Cardiac fibroblast (primary cell): Measurements from ENCODE around the gene ERC2.
A peak's percentile ranks its signal among the peaks of the same experiment; 100 is the strongest.

Experiments
- DNase-seq, 2 donors: peaks; one replicate each; pipeline versions ENCODE4 v3.0.0 to v3.0.0-alpha.2; 2010; ENCODE audit warnings: low read depth in 2 of 2
- H3K4me3 ChIP-seq, 2 donors: replicated peaks in 1 of 2; 1 replicate in 1 of 2; 2 replicates in 1 of 2; pipeline ENCODE4 v1.5.1; 2011; ENCODE audit warnings: low read depth in 2 of 2, low read length in 2 of 2, mild to moderate bottlenecking in 2 of 2, moderate library complexity in 1 of 2
- CTCF ChIP-seq: IDR thresholded peaks from one replicate; pipeline ENCODE4 v1.5.1; 2011; ENCODE audit warnings: low read depth, mild to moderate bottlenecking, low read length, inconsistent platforms

ERC2 gene

GRCh38 chr3:55721716-55722484, 746.4 kb downstream of the ERC2 start:
- no peak overlapping the region for H3K4me3 ChIP-seq
- DNase-seq = peak; percentile 25 to 46
- peak; percentile 57 for TF ChIP-seq CTCF

- peak; percentile 5 to 65 for DNase-seq
- H3K4me3 ChIP-seq = no peak overlapping the region
- TF ChIP-seq CTCF = peak; percentile 20
These were observed 747.7 kb downstream of the ERC2 start for GRCh38 chr3:55720614-55721013.

GRCh38 chr3:55719508-55719907, 748.8 kb downstream of the ERC2 start:
- no peak for TF ChIP-seq CTCF
- no peak overlapping the region for H3K4me3 ChIP-seq
- no peak for DNase-seq

GRCh38 chr3:55719006-55719405, 749.3 kb downstream of the ERC2 start:
- H3K4me3 ChIP-seq = no peak overlapping the region
- no peak for TF ChIP-seq CTCF
- DNase-seq = no peak

- H3K4me3 ChIP-seq = no peak overlapping the region
- peak; percentile 10 to 47 for DNase-seq
- no peak for TF ChIP-seq CTCF
These were observed 749.7 kb downstream of the ERC2 start for GRCh38 chr3:55718521-55718921.

GRCh38 chr3:55718074-55718473, 750.2 kb downstream of the ERC2 start:
- no peak for DNase-seq
- H3K4me3 ChIP-seq = no peak overlapping the region
- TF ChIP-seq CTCF = no peak

- no peak overlapping the region for H3K4me3 ChIP-seq
- no peak for DNase-seq
- TF ChIP-seq CTCF = no peak
These were observed 750.8 kb downstream of the ERC2 start for GRCh38 chr3:55717481-55717880.
